Endothelial cell of umbilical vein (primary cell): ENCODE results near the gene CES4A. TPM values are rescaled to one million over a fixed set of nuclear protein-coding genes. Genes with fewer than 3 reads are reported as not detected.

Source experiments
- BruUV-seq: library from RNA; stranded (reverse); fragments of 400-500 nt; replicated peaks from 2 replicates; lab custom pipeline; 2021; lab: Mats Ljungman, UMichigan
- CTCF ChIA-PET: fragments of 300-600, 350-600 bp; sonication (Branson Sonifier 250); formaldehyde crosslinking; loops from one replicate; lab custom pipeline; 2021; ENCODE audit warnings: antibody characterized with exemption, inconsistent platforms; lab: Charles Lee
- POLR2A ChIA-PET: fragments of 300-600, 350-600 bp; sonication (Branson Sonifier 250); formaldehyde crosslinking; loops from one replicate; lab custom pipeline; 2021; ENCODE audit warnings: antibody characterized with exemption, inconsistent platforms; lab: Charles Lee
- DNase-seq: peaks from one replicate; pipeline ENCODE4 v3.0.0-alpha.2; 2011; ENCODE audit warnings: low read depth, low spot score
- FAIRE-seq: peaks from 2 replicates; lab custom pipeline; 2011; peaks lifted over from hg19 to GRCh38; lab: Jason Lieb, UNC
- H2AFZ ChIP-seq: 2 replicates; pipeline ENCODE4 v1.6.0; 2012; ENCODE audit warnings: low read depth, low read length, control low read depth, inconsistent platforms
- H3K27ac ChIP-seq: 2 replicates; pipeline ENCODE4 v1.5.1; 2011; ENCODE audit warnings: low read depth, mild to moderate bottlenecking, control low read depth, low read length, moderate library complexity; ENCODE audit not compliant: insufficient read depth
- H3K27me3 ChIP-seq, 2 experiments: 2 replicates each; pipeline versions ENCODE4 v1.6.0 to v1.6.1; 2011; ENCODE audit warnings: low read length in 2 of 2, mixed read lengths in 1 of 2; ENCODE audit not compliant: control insufficient read depth in 2 of 2, insufficient read depth in 2 of 2
- H3K36me3 ChIP-seq, 2 experiments: 2 replicates in 1 of 2; 3 replicates in 1 of 2; pipeline ENCODE4 v1.5.1; 2011; ENCODE audit warnings: low read length in 2 of 2, mild to moderate bottlenecking in 1 of 2, moderate library complexity in 1 of 2; ENCODE audit not compliant: control insufficient read depth in 2 of 2, insufficient read depth in 2 of 2; ENCODE audit errors: extremely low read depth in 1 of 2
- H3K4me1 ChIP-seq: 3 replicates; pipeline ENCODE4 v1.5.1; 2011; ENCODE audit warnings: mild to moderate bottlenecking, low read length; ENCODE audit not compliant: control insufficient read depth, insufficient read depth; ENCODE audit errors: extremely low read depth
- H3K4me2 ChIP-seq: 2 replicates; pipeline ENCODE4 v1.6.1; 2011; ENCODE audit warnings: low read length, control low read depth, mixed read lengths; ENCODE audit not compliant: insufficient read depth
- H3K4me3 ChIP-seq, 3 experiments: fragments of 200-600 bp in 1 of 3; sonication (generic), shearing (Covaris generic) in 1 of 3; replicated peaks in 1 of 3; 2 replicates each; pipeline ENCODE4 v1.5.1; 2011 to 2016; ENCODE audit warnings: control low read depth in 3 of 3, low read length in 3 of 3, mild to moderate bottlenecking in 2 of 3, inconsistent platforms in 1 of 3, low read depth in 1 of 3, moderate library complexity in 1 of 3; ENCODE audit not compliant: insufficient read depth in 1 of 3
- H3K79me2 ChIP-seq: 2 replicates; pipeline ENCODE4 v1.6.0; 2012; ENCODE audit warnings: low read length, inconsistent platforms; ENCODE audit not compliant: control insufficient read depth, insufficient read depth
- H3K9ac ChIP-seq: replicated peaks from 2 replicates; pipeline ENCODE3; 2011; ENCODE audit warnings: low read length, control low read depth; ENCODE audit not compliant: insufficient read depth; ENCODE audit errors: extremely low read depth
- H3K9me1 ChIP-seq: replicated peaks from 3 replicates; pipeline ENCODE4 v1.6.0; 2011; ENCODE audit warnings: mild to moderate bottlenecking, low read length; ENCODE audit not compliant: control insufficient read depth, insufficient read depth; ENCODE audit errors: extremely low read depth
- H3K9me3 ChIP-seq: replicated peaks from 2 replicates; pipeline ENCODE4 v1.5.1; 2012; ENCODE audit warnings: low read length, inconsistent platforms; ENCODE audit not compliant: control insufficient read depth, insufficient read depth
- H4K20me1 ChIP-seq: replicated peaks from 2 replicates; pipeline ENCODE3; 2011; ENCODE audit warnings: mild to moderate bottlenecking, low read length; ENCODE audit not compliant: control insufficient read depth, insufficient read depth; ENCODE audit errors: extremely low read depth
- CTCF ChIP-seq, 2 donors: IDR thresholded peaks; 1 replicate in 1 of 2; 2 replicates in 1 of 2; pipeline ENCODE4 v1.5.1; 2011; ENCODE audit warnings: low read length in 2 of 2, mild to moderate bottlenecking in 2 of 2, moderate library complexity in 2 of 2, control low read depth in 1 of 2, inconsistent platforms in 1 of 2, low read depth in 1 of 2; ENCODE audit not compliant: insufficient read depth in 1 of 2; ENCODE audit errors: extremely low read depth in 1 of 2
- EZH2 ChIP-seq: IDR thresholded peaks from 2 replicates; pipeline ENCODE4 v1.6.1; 2012; ENCODE audit warnings: borderline replicate concordance, low read depth, mild to moderate bottlenecking, moderate library complexity, low read length, inconsistent platforms; ENCODE audit not compliant: severe bottlenecking
- FOS ChIP-seq: IDR thresholded peaks from 2 replicates; pipeline ENCODE4 v1.6.1; 2011; ENCODE audit warnings: mild to moderate bottlenecking, low read length, moderate library complexity, borderline replicate concordance; ENCODE audit not compliant: insufficient read depth
- GATA2 ChIP-seq: IDR thresholded peaks from 2 replicates; pipeline ENCODE4 v1.7.0; 2011; ENCODE audit warnings: low read depth, mild to moderate bottlenecking, moderate library complexity, mixed read lengths, low read length; ENCODE audit not compliant: insufficient read length, insufficient read depth
- JUN ChIP-seq: IDR thresholded peaks from 2 replicates; pipeline ENCODE4 v1.6.1; 2011; ENCODE audit warnings: borderline replicate concordance, low read depth; ENCODE audit not compliant: insufficient read length, insufficient read depth
- MAX ChIP-seq: IDR thresholded peaks from 2 replicates; pipeline ENCODE4 v1.6.1; 2011; ENCODE audit not compliant: insufficient read depth, insufficient read length
- MYC ChIP-seq: IDR thresholded peaks from one replicate; pipeline ENCODE4 v1.6.1; 2011; ENCODE audit warnings: mild to moderate bottlenecking, low read depth, low read length
- POLR2A ChIP-seq: IDR thresholded peaks from 2 replicates; pipeline ENCODE4 v1.6.1; 2012; ENCODE audit warnings: low read depth, mild to moderate bottlenecking, control low read depth, low read length
- POLR2AphosphoS5 ChIP-seq: IDR thresholded peaks from 2 replicates; pipeline ENCODE4 v1.6.1; 2012; ENCODE audit warnings: low read depth, mild to moderate bottlenecking, control low read depth, low read length, moderate library complexity; ENCODE audit not compliant: insufficient read depth
- dilution Hi-C: fragments of 300-500 bp; cut with MboI; formaldehyde crosslinking; loops from one replicate; pipeline ENCODE4 v1.15.0; 2019; ENCODE audit warnings: low sequenced_read_pairs; ENCODE audit not compliant: extremely low pct_ligation_motif_present
- intact Hi-C: fragments of 100-400 bp; cut with micrococcal nuclease; formaldehyde crosslinking; loops from one replicate; pipeline ENCODE4 v1.10.0; 2022
- polyA plus RNA-seq, 4 experiments: library from polyadenylated mRNA; depleted of rRNA in 3 of 4; stranded (reverse) in 3 of 4; unstranded in 1 of 4; fragments of >200 nt; gene quantifications; 2 replicates each; pipeline versions ENCODE4 v1.2.1 to v1.2.3, GENCODE V29; 2011 to 2012; ENCODE audit warnings: missing spikeins in 1 of 4
- total RNA-seq: library from RNA; stranded (reverse); gene quantifications from 2 replicates; pipeline ENCODE4 v1.2.3, GENCODE V29; 2021

CES4A gene
- total and polyA plus RNA-seq, 2 donors (not counting 3 experiments of a cell fraction or from before 2014, with no cell fraction given): 5.4 to 13.3 TPM

- DNase-seq (peak; percentile 89), FAIRE-seq (peak; percentile 98)
- H2AFZ ChIP-seq: no peak overlapping the region
- H3K4me3 ChIP-seq: no peak overlapping the region
- no peak overlapping the region for H3K4me2 ChIP-seq
- no TSS peak for BruUV-seq
- H3K9me1 ChIP-seq: no peaks in the 10 kb centered on the region
- H3K27me3 ChIP-seq: no peaks in the 10 kb centered on the region
- dilution Hi-C loops: no loop called here
- no peaks in the 10 kb centered on the region for H3K79me2 ChIP-seq
- H3K36me3 ChIP-seq: no peaks in the 10 kb centered on the region
- no peaks in the 10 kb centered on the region for H4K20me1 ChIP-seq
- intact Hi-C loops: loop anchor here (1.0 kb wide), 3 partner anchors 91 to 166 kb away; partner anchors contain the start of gene PHAF1
- TF ChIP-seq JUN: no peak
- TF ChIP-seq MYC: no peak
- no peak for TF ChIP-seq POLR2AphosphoS5
- peak; percentile 76 to 81 for TF ChIP-seq CTCF (IDR thresholded peaks at IDR 0.05; ENCODE audit: extremely low read depth in 1 of 2, insufficient read depth in 1 of 2, low read depth in 1 of 2, low read length in 2 of 2)
- TF ChIP-seq FOS: no peak
- TF ChIP-seq MAX: peak; percentile 88
- no peak for TF ChIP-seq GATA2
- TF ChIP-seq EZH2: no peak
- TF ChIP-seq POLR2A: no peak
- H3K9ac ChIP-seq: no peak overlapping the region
- CTCF ChIA-PET: interaction anchor here (0.6 to 9.1 kb wide), 64 partner anchors 9 to 381 kb away, joined by 3 to 302 read pairs (median 5); partner anchors contain the start of genes B3GNT9, CBFB, CDH16 and CES4A
- POLR2A ChIA-PET: interaction anchor here (0.9 to 2.1 kb wide), 2 partner anchors 10 to 137 kb away, joined by 7 to 12 read pairs; no protein-coding TSS in a partner anchor
- H3K27ac ChIP-seq: no peak overlapping the region
- H3K9me3 ChIP-seq: no peaks in the 10 kb centered on the region
- peaks cover 9% of the 10 kb centered on the region for H3K4me1 ChIP-seq
Measured at GRCh38 chr16:67017810-67018488, 29.6 kb downstream of the CES4A start.
